SHP77 (cell line): Measurements from ENCODE around the gene SPATA3.
"Not testable (repeated sequence)": the region's sequence is repeated elsewhere in the genome, so short reads cannot be mapped to it uniquely, and the experiment has no call there.

Experiments
- DNase-seq, 2 experiments: peaks; one replicate each; lab custom pipeline; 2025; lab: John Stamatoyannopoulos, UW

SPATA3 gene

GRCh38 chr2:230995821-230996220 is at the start of gene SPATA3:
TSS of gene SPATA3 (plus strand) at chr2:230996121. CDS start at chr2:230996234, 113 bp downstream.
- DNase-seq, result no peak

GRCh38 chr2:230946429-230947234 is 49.3 kb upstream of the SPATA3 start:
- DNase-seq, result no peak

GRCh38 chr2:230947235-230947576 is 48.7 kb upstream of the SPATA3 start:
- no peak for DNase-seq

GRCh38 chr2:230947908-230948365 is 48.0 kb upstream of the SPATA3 start:
- no peak for DNase-seq

- no peak for DNase-seq
These were observed 45.7 kb upstream of the SPATA3 start for GRCh38 chr2:230949966-230950873.

GRCh38 chr2:230950874-230951339 is 45.0 kb upstream of the SPATA3 start:
- DNase-seq, result no peak

GRCh38 chr2:230951396-230951795 is 44.5 kb upstream of the SPATA3 start:
- DNase-seq, result no peak

GRCh38 chr2:230952226-230952956 is 43.5 kb upstream of the SPATA3 start:
- no peak for DNase-seq

- DNase-seq, result no peak
These were observed 42.1 kb upstream of the SPATA3 start for GRCh38 chr2:230953845-230954244.

GRCh38 chr2:230954746-230955145 is 41.2 kb upstream of the SPATA3 start:
- DNase-seq, result no peak

- no peak for DNase-seq
These were observed 40.7 kb upstream of the SPATA3 start for GRCh38 chr2:230955163-230955737.

GRCh38 chr2:230956827-230957755 is 38.8 kb upstream of the SPATA3 start:
- DNase-seq, result no peak

- no peak for DNase-seq
These were observed 38.0 kb upstream of the SPATA3 start for GRCh38 chr2:230957756-230958391.

- DNase-seq, result no peak
These were observed 36.8 kb upstream of the SPATA3 start for GRCh38 chr2:230958820-230959756.

- no peak for DNase-seq
These were observed 35.9 kb upstream of the SPATA3 start for GRCh38 chr2:230960026-230960425.

- DNase-seq, result no peak
These were observed 34.8 kb upstream of the SPATA3 start for GRCh38 chr2:230961091-230961491.

- DNase-seq, result no peak
These were observed 31.7 kb upstream of the SPATA3 start for GRCh38 chr2:230964136-230964730.

GRCh38 chr2:230967113-230967512 is 28.8 kb upstream of the SPATA3 start:
- DNase-seq, result no peak

GRCh38 chr2:230968314-230968713 is 27.6 kb upstream of the SPATA3 start:
- not testable (repeated sequence) for DNase-seq
